Lower leg skin (tissue), 3 donors: ENCODE results near the gene NAPA.

Experiments used
- POLR2A ChIP-seq, 2 donors: fragments of 450-650 bp; IDR thresholded peaks; one replicate each; pipeline ENCODE4 v1.6.1; 2016 to 2017; ENCODE audit warnings: antibody characterized with exemption in 2 of 2, mild to moderate bottlenecking in 1 of 2, moderate library complexity in 1 of 2
- TF ChIP-seq, protein P1 (sequence below), 3 donors: fragments of 450-650 bp; IDR thresholded peaks; one replicate each; pipeline ENCODE4 v1.5.1; 2016; ENCODE audit warnings: antibody characterized with exemption in 3 of 3, mild to moderate bottlenecking in 3 of 3, moderate library complexity in 2 of 3

DNA sequence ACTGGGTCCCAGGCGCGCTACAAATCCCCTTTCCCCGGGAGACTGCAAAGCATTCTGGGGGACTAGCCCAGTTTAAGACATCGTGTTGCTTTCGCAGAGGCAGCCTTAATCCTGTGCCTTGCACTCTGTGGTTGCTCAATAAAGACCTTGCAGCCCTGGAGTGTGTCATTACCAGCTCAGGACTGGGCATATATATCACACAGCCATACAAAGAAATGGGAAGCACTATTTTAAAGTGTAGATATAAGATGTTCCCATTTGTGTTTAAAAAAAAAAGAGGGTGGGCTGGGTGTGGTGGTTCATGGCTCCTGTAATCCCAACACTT lies 11.1 kb downstream of the NAPA start:
- TF ChIP-seq, protein P1, sequence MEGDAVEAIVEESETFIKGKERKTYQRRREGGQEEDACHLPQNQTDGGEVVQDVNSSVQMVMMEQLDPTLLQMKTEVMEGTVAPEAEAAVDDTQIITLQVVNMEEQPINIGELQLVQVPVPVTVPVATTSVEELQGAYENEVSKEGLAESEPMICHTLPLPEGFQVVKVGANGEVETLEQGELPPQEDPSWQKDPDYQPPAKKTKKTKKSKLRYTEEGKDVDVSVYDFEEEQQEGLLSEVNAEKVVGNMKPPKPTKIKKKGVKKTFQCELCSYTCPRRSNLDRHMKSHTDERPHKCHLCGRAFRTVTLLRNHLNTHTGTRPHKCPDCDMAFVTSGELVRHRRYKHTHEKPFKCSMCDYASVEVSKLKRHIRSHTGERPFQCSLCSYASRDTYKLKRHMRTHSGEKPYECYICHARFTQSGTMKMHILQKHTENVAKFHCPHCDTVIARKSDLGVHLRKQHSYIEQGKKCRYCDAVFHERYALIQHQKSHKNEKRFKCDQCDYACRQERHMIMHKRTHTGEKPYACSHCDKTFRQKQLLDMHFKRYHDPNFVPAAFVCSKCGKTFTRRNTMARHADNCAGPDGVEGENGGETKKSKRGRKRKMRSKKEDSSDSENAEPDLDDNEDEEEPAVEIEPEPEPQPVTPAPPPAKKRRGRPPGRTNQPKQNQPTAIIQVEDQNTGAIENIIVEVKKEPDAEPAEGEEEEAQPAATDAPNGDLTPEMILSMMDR (IDR thresholded peaks at IDR 0.05) = no peak
- TF ChIP-seq POLR2A (IDR thresholded peaks at IDR 0.05) = no peak
